ENCODE data around the gene ATF6B.
"Not testable (repeated sequence)": the region's sequence is repeated elsewhere in the genome, so short reads cannot be mapped to it uniquely, and the experiment has no call there.

The ATF6B gene

GRCh38 chr6:32102255-32102654 is 25.8 kb downstream of the ATF6B start:
- no peak for DNase-seq

- DNase-seq = not testable (repeated sequence)
Observed at GRCh38 chr6:32100251-32100650, 27.8 kb downstream of the ATF6B start.

GRCh38 chr6:32097364-32097763 is 30.7 kb downstream of the ATF6B start:
- DNase-seq = no peak

- DNase-seq = no peak
Observed at GRCh38 chr6:32096394-32097258, 31.4 kb downstream of the ATF6B start.

GRCh38 chr6:32096087-32096393 is 32.0 kb downstream of the ATF6B start:
- DNase-seq = no peak

- no peak for DNase-seq
Observed at GRCh38 chr6:32095338-32096086, 32.5 kb downstream of the ATF6B start.

- no peak for DNase-seq
Observed at GRCh38 chr6:32092760-32093497, 35.1 kb downstream of the ATF6B start.

- no peak for DNase-seq
Observed at GRCh38 chr6:32089082-32089828, 38.8 kb downstream of the ATF6B start.

- no peak for DNase-seq
Observed at GRCh38 chr6:32088487-32089049, 39.5 kb downstream of the ATF6B start.

- DNase-seq = peak; percentile 86
Observed at GRCh38 chr6:32087574-32088486, 40.2 kb downstream of the ATF6B start.

GRCh38 chr6:32086661-32087573 is 41.1 kb downstream of the ATF6B start:
- peak; percentile 65 for DNase-seq

- DNase-seq = no peak
Observed at GRCh38 chr6:32085759-32086459, 42.1 kb downstream of the ATF6B start.

- DNase-seq = no peak
Observed at GRCh38 chr6:32084780-32085179, 43.3 kb downstream of the ATF6B start.

GRCh38 chr6:32083812-32084768 is 44.0 kb downstream of the ATF6B start:
- DNase-seq = no peak

GRCh38 chr6:32082935-32083334 is 45.1 kb downstream of the ATF6B start:
- DNase-seq = no peak

GRCh38 chr6:32082478-32082877 is 45.6 kb downstream of the ATF6B start:
- DNase-seq = no peak

GRCh38 chr6:32081168-32081990 is 46.7 kb downstream of the ATF6B start:
- no peak for DNase-seq

Measured in stimulated activated CD8-positive, alpha-beta memory T cell treated with anti-CD3 and anti-CD28 coated beads, Interleukin-4, amount 100 ng/mL, for 48 hours (primary cell).